ENCODE data around the gene RYR2. TPM values are rescaled to one million over a fixed set of nuclear protein-coding genes. Genes with fewer than 3 reads are reported as not detected.

Gene RYR2
- total and polyA plus RNA-seq, 11 donors: 77.7 to 1,319 (median 805) TPM

- Histone ChIP-seq H3K4me3 (no peak overlapping the region), H3K9me3 (peaks cover 0 to 8% (median 0%) of the 10 kb centered on the region in 12 donors), H3K27me3 (no peaks in the 10 kb centered on the region), H3K36me3 (peaks cover 0 to 77% (median 9%) of the 10 kb centered on the region in 9 donors), H3K27ac (no peak overlapping the region), H3K4me1 (peaks cover 0 to 7% (median 0%) of the 10 kb centered on the region in 12 donors)
- DNase-seq (no peak), ATAC-seq (no peak)
- WGBS, 4 donors: 83 to 93% (median 88%) methylated on average over 5 of the region's 5 CpGs
- no peak for TF ChIP-seq POLR2A (IDR thresholded peaks at IDR 0.05)
- peak in 4 of 12 donors; percentile 9 to 24 (median 12) for TF ChIP-seq CTCF (IDR thresholded peaks at IDR 0.05)
- intact Hi-C loops (cut with DNase I): no loop called here
Measured at GRCh38 chr1:237570530-237570929, 528.5 kb downstream of the RYR2 start.

GRCh38 chr1:237574536-237574935 is 532.6 kb downstream of the RYR2 start:
- H3K9me3 ChIP-seq: peaks cover 0 to 21% (median 0%) of the 10 kb centered on the region in 12 donors
- no peak for TF ChIP-seq CTCF (IDR thresholded peaks at IDR 0.05)
- TF ChIP-seq POLR2A (IDR thresholded peaks at IDR 0.05): no peak
- peaks cover 0 to 54% (median 3%) of the 10 kb centered on the region in 9 donors for H3K36me3 ChIP-seq
- H3K4me3 ChIP-seq: no peak overlapping the region
- intact Hi-C loops (cut with DNase I): no loop called here
- WGBS, 4 donors: 50 to 58% (median 52%) methylated on average over 2 of the region's 2 CpGs
- peaks cover 0 to under 1% (median 0%) of the 10 kb centered on the region in 12 donors for H3K4me1 ChIP-seq
- no peak overlapping the region for H3K27ac ChIP-seq
- DNase-seq: no peak
- H3K27me3 ChIP-seq: no peaks in the 10 kb centered on the region
- no peak for ATAC-seq

GRCh38 chr1:237578540-237578939 is 536.6 kb downstream of the RYR2 start:
- TF ChIP-seq POLR2A (IDR thresholded peaks at IDR 0.05): no peak
- no peak for TF ChIP-seq CTCF (IDR thresholded peaks at IDR 0.05)
- WGBS, 4 donors: 84 to 92% (median 86%) methylated on average over 3 of the region's 3 CpGs
- ATAC-seq (peak in 2 of 4 donors; percentile 13 to 27), DNase-seq (no peak)
- Histone ChIP-seq H3K9me3 (peaks cover 0 to 21% (median 0%) of the 10 kb centered on the region in 12 donors), H3K4me1 (peaks cover 0 to 1% (median 0%) of the 10 kb centered on the region in 12 donors), H3K27me3 (no peaks in the 10 kb centered on the region), H3K36me3 (peaks cover 0 to 34% (median 0%) of the 10 kb centered on the region in 9 donors), H3K4me3 (no peak overlapping the region), H3K27ac (no peak overlapping the region)
- intact Hi-C loops (cut with DNase I): no loop called here

GRCh38 chr1:237580726-237581125 is 538.7 kb downstream of the RYR2 start:
- TF ChIP-seq CTCF (IDR thresholded peaks at IDR 0.05) (no peak), POLR2A (IDR thresholded peaks at IDR 0.05) (no peak)

More at GRCh38 chr1:237580726-237581125, 538.7 kb downstream of the RYR2 start:
- Histone ChIP-seq H3K4me1 (peaks cover 0 to 5% (median 0%) of the 10 kb centered on the region in 12 donors), H3K27ac (no peak overlapping the region), H3K36me3 (peaks cover 0 to 30% (median 0%) of the 10 kb centered on the region in 9 donors), H3K9me3 (peaks cover 0 to 12% (median 0%) of the 10 kb centered on the region in 12 donors), H3K27me3 (no peaks in the 10 kb centered on the region), H3K4me3 (no peak overlapping the region)
- DNase-seq (no peak), ATAC-seq (peak in 2 of 4 donors; percentile 2 to 11)
- WGBS, 4 donors: 74 to 84% (median 79%) methylated on average over 2 of the region's 2 CpGs
- intact Hi-C loops (cut with DNase I): no loop called here

All from heart left ventricle (tissue), 16 donors.